Kidney (tissue), 14 donors: ENCODE results near the gene ABTB1. TPM values are rescaled to one million over a fixed set of nuclear protein-coding genes. Genes with fewer than 3 reads are reported as not detected.

Experiments
- DNase-seq, 5 donors: peaks; one replicate each; pipeline ENCODE4 v3.0.0-alpha.2; 2013 to 2020
- FAIRE-seq: peaks from 2 replicates; lab custom pipeline; 2012; peaks lifted over from hg19 to GRCh38; lab: Jason Lieb, UNC
- H3K27ac ChIP-seq, 2 donors: one replicate each; pipeline ENCODE4 v1.7.0; 2013; ENCODE audit warnings: low read depth in 2 of 2, low read length in 2 of 2, inconsistent platforms in 1 of 2
- H3K27me3 ChIP-seq: one replicate; pipeline ENCODE4 v1.7.1; 2013; ENCODE audit warnings: low read length, inconsistent platforms; ENCODE audit not compliant: control insufficient read depth, insufficient read depth
- H3K36me3 ChIP-seq, 3 donors: one replicate each; pipeline versions ENCODE4 v1.7.0 to v1.7.1; 2013; ENCODE audit warnings: low read length in 3 of 3, control low read depth in 1 of 3, inconsistent platforms in 1 of 3; ENCODE audit not compliant: insufficient read depth in 3 of 3, control insufficient read depth in 2 of 3
- H3K4me1 ChIP-seq, 3 donors: one replicate each; pipeline versions ENCODE4 v1.7.0 to v1.7.1; 2013; ENCODE audit warnings: low read length in 3 of 3, inconsistent platforms in 1 of 3, low read depth in 1 of 3; ENCODE audit not compliant: control insufficient read depth in 2 of 3, insufficient read depth in 2 of 3
- H3K4me3 ChIP-seq, 3 donors: one replicate each; pipeline versions ENCODE4 v1.7.0 to v1.8.1; 2013; ENCODE audit warnings: low read length in 3 of 3, control low read depth in 1 of 3, inconsistent platforms in 1 of 3
- H3K9ac ChIP-seq, 3 donors: one replicate each; pipeline versions ENCODE4 v1.7.0 to v1.7.1; 2013; ENCODE audit warnings: low read length in 3 of 3, control low read depth in 1 of 3, inconsistent platforms in 1 of 3
- H3K9me3 ChIP-seq, 3 donors: one replicate each; pipeline versions ENCODE4 v1.7.0 to v1.7.1; 2013; ENCODE audit warnings: low read length in 3 of 3, control low read depth in 1 of 3, inconsistent platforms in 1 of 3; ENCODE audit not compliant: control insufficient read depth in 2 of 3, insufficient read depth in 1 of 3
- intact Hi-C: fragments of 100-400 bp; cut with DNase I; formaldehyde crosslinking; loops from one replicate; pipeline ENCODE4 v1.11.1; 2022
- polyA plus RNA-seq: library from polyadenylated mRNA; stranded (reverse); fragments of 350-450 nt; fragmentation: Illumina TruSeq; extraction: RNeasy Lipid Tissue Mini Kit (QIAGEN cat#74804); gene quantifications from one replicate; pipeline ENCODE4 v1.2.3, GENCODE V29; 2014; ENCODE audit warnings: low read depth, low replicate concordance; ENCODE audit not compliant: insufficient read depth
- total RNA-seq: library from RNA; stranded (reverse); fragmentation: NEBNext Ultra II Directional; extraction: Animal tissue kit (Norgen Biotek cat#: 25700); gene quantifications from one replicate; pipeline ENCODE4 v1.2.1, GENCODE V29; 2021
- TF ChIP-seq, protein P1 (sequence below): IDR thresholded peaks from 3 replicates; pipeline ENCODE4 v1.5.1; 2012; ENCODE audit warnings: mild to moderate bottlenecking, moderate library complexity, borderline replicate concordance; ENCODE audit not compliant: insufficient read depth; ENCODE audit errors: extremely low read depth
- donor health status: control.
- donor health status: control.
- donor health status: control.
- donor health status: control.
- donor health status: control.
- donor health status: DM: yes; HTN: yes; CAD: no.
- donor health status: Normal renal cell carcinoma (clear cell type).

ABTB1 gene
- total and polyA plus RNA-seq, 2 donors from 2014 or later: 29.2 to 43.2 TPM

DNA sequence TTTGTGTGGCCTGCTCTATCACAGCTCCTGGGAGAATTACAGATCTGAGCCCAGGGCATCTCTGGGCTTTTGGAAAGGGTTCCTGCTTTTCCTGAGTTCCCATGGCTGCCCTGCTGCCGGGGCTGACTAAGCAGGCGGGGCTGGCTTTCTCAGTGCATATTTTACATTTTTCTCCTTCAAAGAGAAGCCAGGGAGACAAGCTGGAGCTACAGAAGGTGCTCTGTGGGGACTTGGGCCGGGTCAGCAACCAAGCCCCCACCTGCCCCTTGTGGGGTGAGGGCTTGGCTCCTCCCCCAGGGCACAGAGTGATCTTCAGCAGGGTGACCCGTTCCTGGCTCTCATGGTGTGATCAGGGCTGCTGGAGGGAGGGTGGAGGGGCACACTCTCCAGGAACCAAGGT lies 17.4 kb downstream of the ABTB1 start:
- no peaks in the 10 kb centered on the region for H3K9me3 ChIP-seq
- H3K27ac ChIP-seq: no peak overlapping the region
- no peak overlapping the region for H3K4me3 ChIP-seq
- no peak for DNase-seq
- intact Hi-C loops: no loop called here
- H3K4me1 ChIP-seq: no peaks in the 10 kb centered on the region
- H3K27me3 ChIP-seq: no peaks in the 10 kb centered on the region
- H3K36me3 ChIP-seq: peaks cover 0 to 4% (median 0%) of the 10 kb centered on the region in 3 donors
- TF ChIP-seq, protein P1, sequence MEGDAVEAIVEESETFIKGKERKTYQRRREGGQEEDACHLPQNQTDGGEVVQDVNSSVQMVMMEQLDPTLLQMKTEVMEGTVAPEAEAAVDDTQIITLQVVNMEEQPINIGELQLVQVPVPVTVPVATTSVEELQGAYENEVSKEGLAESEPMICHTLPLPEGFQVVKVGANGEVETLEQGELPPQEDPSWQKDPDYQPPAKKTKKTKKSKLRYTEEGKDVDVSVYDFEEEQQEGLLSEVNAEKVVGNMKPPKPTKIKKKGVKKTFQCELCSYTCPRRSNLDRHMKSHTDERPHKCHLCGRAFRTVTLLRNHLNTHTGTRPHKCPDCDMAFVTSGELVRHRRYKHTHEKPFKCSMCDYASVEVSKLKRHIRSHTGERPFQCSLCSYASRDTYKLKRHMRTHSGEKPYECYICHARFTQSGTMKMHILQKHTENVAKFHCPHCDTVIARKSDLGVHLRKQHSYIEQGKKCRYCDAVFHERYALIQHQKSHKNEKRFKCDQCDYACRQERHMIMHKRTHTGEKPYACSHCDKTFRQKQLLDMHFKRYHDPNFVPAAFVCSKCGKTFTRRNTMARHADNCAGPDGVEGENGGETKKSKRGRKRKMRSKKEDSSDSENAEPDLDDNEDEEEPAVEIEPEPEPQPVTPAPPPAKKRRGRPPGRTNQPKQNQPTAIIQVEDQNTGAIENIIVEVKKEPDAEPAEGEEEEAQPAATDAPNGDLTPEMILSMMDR: no peak
- H3K9ac ChIP-seq: no peak overlapping the region
- no peak for FAIRE-seq

GRCh38 chr3:127690823-127691452 lies 18.2 kb downstream of the ABTB1 start:
- Histone ChIP-seq H3K36me3 (peaks cover 0 to 4% (median 0%) of the 10 kb centered on the region in 3 donors), H3K9ac (no peak overlapping the region), H3K9me3 (no peaks in the 10 kb centered on the region), H3K27me3 (no peaks in the 10 kb centered on the region), H3K27ac (no peak overlapping the region), H3K4me1 (no peaks in the 10 kb centered on the region), H3K4me3 (no peak overlapping the region)
- DNase-seq (peak in 4 of 5 donors; percentile 37 to 78 (median 57)), FAIRE-seq (no peak)
- intact Hi-C loops: no loop called here
- TF ChIP-seq, protein P1: peak; percentile 29

- H3K4me1 ChIP-seq: no peaks in the 10 kb centered on the region
- H3K4me3 ChIP-seq: no peak overlapping the region
- intact Hi-C loops: no loop called here
- H3K27ac ChIP-seq: no peak overlapping the region
- no peaks in the 10 kb centered on the region for H3K9me3 ChIP-seq
- DNase-seq: peak in 4 of 5 donors; percentile 35 to 57 (median 47)
- TF ChIP-seq, protein P1: no peak
- no peak for FAIRE-seq
- no peaks in the 10 kb centered on the region for H3K27me3 ChIP-seq
- no peak overlapping the region for H3K9ac ChIP-seq
- H3K36me3 ChIP-seq: peaks cover 0 to 4% (median 0%) of the 10 kb centered on the region in 3 donors
These were observed 18.7 kb downstream of the ABTB1 start for GRCh38 chr3:127691489-127691888.

GRCh38 chr3:127691974-127692373 lies 19.2 kb downstream of the ABTB1 start:
- no peak overlapping the region for H3K4me3 ChIP-seq
- TF ChIP-seq, protein P1: no peak
- no peaks in the 10 kb centered on the region for H3K9me3 ChIP-seq
- intact Hi-C loops: no loop called here
- H3K9ac ChIP-seq: no peak overlapping the region
- H3K4me1 ChIP-seq: peaks cover 0 to 5% (median 4%) of the 10 kb centered on the region in 3 donors
- no peak for FAIRE-seq
- H3K27me3 ChIP-seq: no peaks in the 10 kb centered on the region
- DNase-seq: peak in 1 of 5 donors; percentile 51
- H3K36me3 ChIP-seq: peaks cover 0 to 4% (median 0%) of the 10 kb centered on the region in 3 donors
- H3K27ac ChIP-seq: no peak overlapping the region
